DMS79 (cell line): Measurements from ENCODE around the gene KRTAP4-9.
"Not testable (repeated sequence)": the region's sequence is repeated elsewhere in the genome, so short reads cannot be mapped to it uniquely, and the experiment has no call there.

Experiments used
- DNase-seq: peaks from one replicate; lab custom pipeline; 2025; lab: John Stamatoyannopoulos, UW

KRTAP4-9 gene

DNA sequence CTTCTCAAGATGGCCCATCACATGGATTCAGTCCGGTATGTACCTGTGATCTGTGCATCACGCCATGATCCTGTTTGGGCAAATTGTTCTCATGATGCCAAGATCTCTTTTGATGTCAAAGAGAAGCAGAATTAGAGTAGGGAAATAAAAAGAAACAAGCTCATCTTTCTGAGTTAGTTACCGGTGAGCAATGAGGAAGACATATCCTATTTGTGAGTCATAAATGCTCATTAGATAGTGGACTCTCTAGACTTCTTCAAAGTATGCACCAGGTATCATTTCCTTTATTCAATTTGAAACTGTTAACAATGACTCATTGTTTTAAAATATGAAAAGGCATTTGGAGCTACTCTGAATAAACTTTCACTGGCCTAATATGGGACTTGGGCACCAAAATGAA lies 26.8 kb downstream of the KRTAP4-9 start:
- no peak for DNase-seq

DNA sequence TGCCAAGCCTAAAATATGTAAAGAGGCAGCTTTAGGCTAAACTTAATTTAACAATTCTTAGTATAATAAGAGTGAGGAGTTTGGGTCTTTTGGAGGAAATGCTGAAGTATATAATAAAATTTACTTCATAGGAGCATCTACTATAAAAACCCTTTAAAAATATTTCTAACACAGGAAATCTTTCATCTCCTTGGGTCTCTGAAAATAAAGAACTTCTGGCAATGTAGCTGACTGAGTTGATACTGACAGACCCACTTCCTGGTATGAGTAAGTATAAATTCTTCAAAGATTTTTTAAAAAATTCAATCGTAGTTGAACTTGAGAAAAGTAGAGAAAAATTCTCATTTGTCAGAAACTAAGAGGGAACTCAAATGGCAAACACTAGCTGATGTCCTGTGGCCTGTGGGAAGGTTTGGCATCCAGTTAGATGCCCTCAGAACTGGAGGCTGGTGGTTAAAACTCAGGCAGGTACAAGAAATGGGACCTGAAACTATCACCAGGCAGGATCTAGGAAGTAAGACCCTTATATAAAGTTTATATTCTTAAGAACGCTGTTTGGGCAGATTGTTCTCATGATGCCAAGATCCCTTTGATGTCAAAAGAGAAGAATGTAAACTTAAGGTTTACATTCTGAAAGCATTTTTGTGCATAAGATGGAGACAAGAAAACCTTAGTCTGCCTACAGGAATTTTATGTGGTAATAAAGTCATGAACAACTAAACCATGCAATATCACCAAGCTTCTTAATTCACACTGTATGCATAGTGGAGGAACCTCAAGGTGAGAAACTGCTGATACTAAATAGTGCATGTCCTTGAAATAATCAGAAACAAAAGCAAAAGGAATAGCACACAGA lies 28.9 kb downstream of the KRTAP4-9 start:
- DNase-seq = no peak

DNA sequence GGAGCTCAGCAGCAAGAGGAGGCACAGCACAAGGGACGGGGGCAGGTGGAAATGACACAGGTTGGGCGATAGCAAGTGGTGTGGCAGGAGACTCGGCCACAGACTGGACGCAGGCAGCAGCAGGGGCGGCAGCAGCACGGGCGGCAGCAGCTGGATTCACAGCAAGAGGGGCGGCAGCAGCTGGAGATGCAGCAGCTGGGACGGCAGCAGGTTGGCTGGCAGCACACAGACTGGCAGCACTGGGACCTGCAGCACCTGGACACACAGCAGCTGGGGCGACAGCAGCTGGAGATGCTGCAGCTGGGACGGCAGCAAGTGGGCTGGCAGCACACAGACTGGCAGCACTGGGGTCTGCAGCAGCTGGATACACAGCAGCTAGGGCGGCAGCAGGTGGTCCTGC lies 34.7 kb downstream of the KRTAP4-9 start:
- DNase-seq = not testable (repeated sequence)

DNA sequence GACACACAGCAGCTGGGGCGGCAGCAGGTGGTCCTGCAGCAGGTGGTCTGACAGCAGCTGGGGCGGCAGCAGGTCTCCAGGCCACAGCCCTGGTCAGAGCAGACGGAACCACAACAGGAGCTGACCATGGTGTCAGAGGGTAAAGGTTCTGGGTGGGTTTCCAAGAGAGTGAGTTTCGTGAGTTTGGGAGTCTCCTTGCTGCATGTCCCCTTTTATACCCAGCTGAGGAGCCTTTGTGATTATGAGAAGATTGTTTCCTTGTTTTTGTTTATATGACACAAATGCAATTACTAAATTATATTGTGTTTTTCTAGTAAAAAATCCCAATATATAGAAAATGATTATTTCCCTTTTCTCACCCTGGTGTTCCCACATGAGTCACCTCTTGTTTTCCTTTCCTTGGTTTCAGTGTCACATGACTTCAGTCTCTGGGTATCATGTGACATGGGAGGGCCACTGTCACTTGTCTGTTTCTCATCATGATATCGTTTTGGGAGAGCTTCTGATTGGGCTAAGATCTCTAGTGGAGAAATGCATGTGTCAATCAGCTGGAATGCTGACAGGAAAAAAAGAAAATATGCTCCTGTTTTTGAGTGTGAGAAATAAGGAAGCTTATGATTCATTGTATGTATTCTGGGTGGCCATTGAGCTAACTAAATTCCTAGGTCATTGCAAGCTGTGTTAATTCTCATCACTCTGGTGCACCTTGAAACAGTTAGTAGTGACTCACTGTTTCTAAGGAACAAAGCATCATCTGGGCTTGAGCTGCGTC lies 35.4 kb downstream of the KRTAP4-9 start, which contains the start of gene KRTAP4-6:
KRTAP4-6 (minus strand) TSS at position 185 of the 772 bp plus-strand sequence; CDS start at position 128, 57 bp downstream.
- no peak for DNase-seq

DNA sequence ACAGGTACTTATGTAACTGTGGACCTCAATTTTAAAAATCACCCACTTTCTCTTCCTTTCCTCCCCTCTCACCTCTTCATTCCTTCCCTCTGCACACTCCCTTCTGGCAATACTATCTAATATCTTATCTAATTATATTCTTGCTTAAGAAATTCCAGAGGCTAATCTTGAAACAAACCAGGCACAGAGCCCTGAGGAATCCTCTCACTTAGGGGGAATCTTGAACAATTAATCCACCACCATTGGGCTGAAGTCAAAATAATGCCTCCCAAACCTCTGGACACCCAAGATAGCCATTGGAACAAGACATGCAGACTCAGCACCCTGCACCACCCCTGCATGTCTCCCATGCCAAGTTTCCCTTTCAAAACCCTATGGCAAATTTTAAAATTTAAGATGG lies 36.2 kb downstream of the KRTAP4-9 start:
- no peak for DNase-seq

DNA sequence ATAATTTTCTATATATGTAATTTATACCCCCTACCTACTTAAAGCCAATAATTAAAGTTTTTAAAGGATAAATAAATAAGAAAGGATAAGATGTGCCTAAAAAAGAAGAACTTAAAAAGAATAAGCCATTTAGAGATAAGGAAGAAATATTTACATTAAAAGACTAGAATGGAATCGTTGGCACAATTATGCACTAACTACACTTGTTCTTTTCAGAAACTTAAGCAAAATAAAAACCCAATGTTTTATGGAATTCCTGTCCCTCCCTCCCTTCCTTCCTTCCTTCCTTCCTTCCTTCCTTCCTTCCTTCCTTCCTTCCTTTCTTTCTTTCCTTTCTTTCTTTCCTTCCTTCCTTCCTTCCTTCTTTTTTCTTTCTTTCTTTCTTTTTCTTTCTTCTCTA lies 39.7 kb downstream of the KRTAP4-9 start:
- no peak for DNase-seq

DNA sequence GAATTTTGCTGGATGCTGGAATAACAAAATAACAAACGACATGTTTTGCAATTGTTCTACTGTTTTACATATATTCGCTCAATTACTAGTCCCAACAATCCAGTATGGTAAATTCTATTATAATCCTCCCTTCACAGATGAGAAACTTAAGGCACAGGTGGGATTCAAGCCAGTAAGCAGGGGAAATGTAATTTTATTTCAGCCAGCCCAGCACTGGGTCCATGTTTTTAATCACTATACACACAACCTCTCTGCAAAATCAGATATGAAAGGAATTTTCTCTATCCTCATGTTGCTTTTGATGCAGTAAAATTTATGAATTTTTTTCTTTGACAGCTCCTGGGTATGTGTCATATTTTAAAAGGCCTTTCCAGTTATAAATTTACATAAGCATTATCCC lies 40.1 kb downstream of the KRTAP4-9 start:
- DNase-seq = no peak

DNA sequence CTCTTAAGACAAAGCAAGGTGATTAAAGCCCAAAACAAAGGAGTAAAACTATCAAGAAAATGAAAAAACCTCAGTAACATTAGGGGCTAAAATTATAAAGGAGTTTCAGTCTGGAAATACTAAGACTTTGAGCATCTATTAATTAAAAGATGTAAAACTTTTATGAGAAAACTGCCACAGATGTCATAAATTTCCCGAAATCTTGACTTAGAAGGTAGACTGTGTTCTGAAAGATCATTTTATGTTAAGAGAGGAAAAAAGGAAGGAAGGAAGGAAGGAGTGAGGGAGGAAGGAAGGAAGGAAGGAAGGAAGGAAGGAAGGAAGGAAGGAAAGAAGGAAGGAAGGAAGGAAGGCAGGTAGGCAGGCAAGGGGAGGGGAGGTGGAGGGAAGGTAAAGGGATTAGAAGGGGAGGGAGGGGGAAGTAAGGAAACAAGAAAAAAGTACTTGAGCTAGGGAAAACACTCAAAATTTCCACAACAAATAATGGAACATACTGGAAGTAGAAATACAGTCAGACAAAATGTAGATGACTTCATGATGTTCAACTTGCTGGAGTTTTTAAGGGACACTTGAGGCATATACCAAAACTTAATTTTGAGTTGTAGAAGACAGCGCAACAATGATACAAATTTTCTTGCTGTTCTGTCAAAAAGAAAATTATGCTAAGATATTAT lies 42.5 kb downstream of the KRTAP4-9 start:
- no peak for DNase-seq

DNA sequence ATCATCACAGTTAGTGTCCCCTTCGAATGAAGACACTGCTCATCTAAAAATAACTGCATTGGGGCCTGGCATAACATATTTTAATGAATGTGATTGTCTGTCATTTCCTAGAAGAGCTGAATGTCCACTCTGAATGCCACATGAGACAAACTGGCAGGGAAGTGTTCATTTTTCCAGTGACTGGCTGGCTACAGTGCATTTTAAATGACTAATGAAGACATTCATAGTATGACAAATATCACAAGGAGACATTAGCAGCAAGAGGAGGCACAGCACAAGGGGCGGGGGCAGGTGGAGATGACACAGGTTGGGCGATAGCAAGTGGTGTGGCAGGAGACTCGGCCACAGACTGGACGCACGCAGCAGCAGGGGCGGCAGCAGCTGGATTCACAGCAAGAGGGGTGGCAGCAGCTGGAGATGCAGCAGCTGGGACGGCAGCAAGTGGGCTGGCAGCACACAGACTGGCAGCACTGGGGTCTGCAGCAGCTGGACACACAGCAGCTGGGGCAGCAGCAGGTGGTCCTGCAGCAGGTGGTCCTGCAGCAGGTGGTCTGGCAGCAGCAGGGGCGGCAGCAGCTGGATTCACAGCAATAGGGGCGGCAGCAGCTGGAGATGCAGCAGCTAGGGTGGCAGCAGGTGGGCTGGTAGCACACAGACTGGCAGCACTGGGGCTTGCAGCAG lies 43.9 kb downstream of the KRTAP4-9 start:
- not testable (repeated sequence) for DNase-seq

DNA sequence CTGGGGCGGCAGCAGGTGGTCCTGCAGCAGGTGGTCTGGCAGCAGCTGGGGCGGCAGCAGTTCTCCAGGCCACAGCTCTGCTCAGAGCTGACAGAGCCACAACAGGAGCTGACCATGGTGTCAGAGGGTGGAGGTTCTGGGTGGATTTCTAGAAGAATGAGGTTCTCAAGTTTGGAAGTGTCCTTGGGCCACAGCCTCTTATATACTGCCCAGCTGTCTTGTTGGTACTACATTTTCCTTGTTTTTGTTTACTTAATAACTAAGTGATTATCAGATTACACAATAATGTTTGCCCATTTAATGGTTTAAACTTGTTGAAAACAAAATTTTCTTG lies 44.4 kb downstream of the KRTAP4-9 start, which contains the start of gene KRTAP4-5:
KRTAP4-5 (minus strand) TSS at position 174 of the 334 bp plus-strand sequence; CDS start at position 116, 58 bp downstream.
- DNase-seq = no peak

DNA sequence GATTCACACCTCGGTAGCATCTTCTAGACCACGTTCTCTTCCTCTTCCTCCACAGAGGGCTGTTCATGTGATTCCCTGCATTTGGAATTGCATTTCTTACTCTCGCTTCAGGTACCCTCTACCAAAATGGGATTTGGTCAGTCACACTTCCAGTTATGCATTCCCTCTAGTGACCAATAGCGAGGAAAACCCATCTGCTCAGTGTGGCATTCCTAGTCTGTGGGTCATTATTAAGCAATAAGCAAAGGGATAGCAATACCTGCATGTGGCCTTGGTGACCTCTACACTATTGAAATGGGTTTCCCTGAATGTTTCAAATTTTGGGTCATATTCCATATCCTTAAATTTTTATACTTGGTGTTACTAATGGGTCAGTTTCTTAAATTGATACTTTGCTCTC lies 44.8 kb downstream of the KRTAP4-9 start:
- DNase-seq = no peak

DNA sequence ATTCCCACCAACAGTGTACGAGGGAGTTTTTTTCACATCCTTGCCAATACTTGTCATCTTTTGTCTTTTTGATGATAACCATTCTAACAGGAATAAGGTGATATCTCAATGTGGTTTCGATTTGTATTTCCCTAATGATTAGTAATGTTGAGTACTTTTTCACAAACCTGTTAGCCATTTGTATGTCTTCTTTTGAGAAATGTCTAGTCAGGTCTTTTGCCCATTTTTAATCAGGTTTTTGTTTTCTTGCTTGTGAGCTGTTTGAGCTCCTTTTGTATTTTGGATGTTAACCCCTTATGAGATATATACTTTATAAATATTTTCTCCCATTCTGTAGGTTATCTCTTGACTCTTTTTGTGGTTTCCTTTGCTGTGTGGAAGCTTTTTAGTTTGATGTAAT lies 46.3 kb downstream of the KRTAP4-9 start:
- no peak for DNase-seq

DNA sequence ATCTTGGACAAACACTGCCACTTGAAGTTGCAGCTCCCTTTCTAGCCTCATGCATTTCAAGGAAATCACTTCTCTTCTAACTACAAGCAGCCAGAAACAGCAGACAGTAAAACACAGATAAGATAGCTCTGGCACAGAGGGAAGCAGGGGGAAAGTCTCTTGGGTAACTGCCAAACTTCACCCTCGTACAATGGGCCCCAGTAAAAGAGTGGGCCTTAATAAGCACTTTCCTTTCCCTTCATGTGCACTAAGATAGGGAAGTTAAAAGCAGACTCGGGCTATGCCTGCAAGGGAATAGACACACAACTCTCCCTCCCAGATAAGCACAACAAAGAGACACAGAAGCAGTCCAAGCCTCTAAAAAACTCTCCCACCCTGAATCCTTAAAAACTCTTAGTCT lies 48.7 kb downstream of the KRTAP4-9 start:
- no peak for DNase-seq
